NK-92 (cell line): ENCODE data around the gene ACSL6.

Source experiments
- DNase-seq: peaks from one replicate; lab custom pipeline; 2025; ENCODE audit not compliant: unreplicated experiment; lab: John Stamatoyannopoulos, UW

ACSL6 gene

GRCh38 chr5:132017738-132018625 lies 6.5 kb upstream of the ACSL6 start:
- DNase-seq, result no peak

GRCh38 chr5:132017316-132017715 lies 5.9 kb upstream of the ACSL6 start:
- no peak for DNase-seq

GRCh38 chr5:132016721-132017250 lies 5.3 kb upstream of the ACSL6 start:
- no peak for DNase-seq

- DNase-seq, result no peak
Observed at GRCh38 chr5:132013711-132014110, 2.3 kb upstream of the ACSL6 start.

- no peak for DNase-seq
Observed at GRCh38 chr5:132013006-132013689, 1.7 kb upstream of the ACSL6 start.

GRCh38 chr5:132012371-132013005 lies 1.0 kb upstream of the ACSL6 start:
- DNase-seq, result no peak

- DNase-seq, result no peak
Observed at GRCh38 chr5:132010989-132011621, 353 bp downstream of the ACSL6 start.

- no peak for DNase-seq
Observed at GRCh38 chr5:132010645-132010988, 841 bp downstream of the ACSL6 start.

GRCh38 chr5:132009706-132010405 lies 1.6 kb downstream of the ACSL6 start:
- no peak for DNase-seq

GRCh38 chr5:132008961-132009680 lies 2.3 kb downstream of the ACSL6 start:
- no peak for DNase-seq

- DNase-seq, result no peak
Observed at GRCh38 chr5:132008163-132008473, 3.3 kb downstream of the ACSL6 start.

GRCh38 chr5:132007399-132008162 lies 3.9 kb downstream of the ACSL6 start:
- no peak for DNase-seq

- no peak for DNase-seq
Observed at GRCh38 chr5:132006331-132007120, 4.9 kb downstream of the ACSL6 start.

GRCh38 chr5:132005591-132005990 lies 5.9 kb downstream of the ACSL6 start:
- DNase-seq, result no peak

- DNase-seq, result no peak
Observed at GRCh38 chr5:132003982-132004381, 7.5 kb downstream of the ACSL6 start.

GRCh38 chr5:132003170-132003744 lies 8.2 kb downstream of the ACSL6 start:
- no peak for DNase-seq

GRCh38 chr5:132002757-132003156 lies 8.7 kb downstream of the ACSL6 start:
- DNase-seq, result no peak
